HG03565 (cell line): ENCODE results near the gene PCDHA1.
"Not testable (repeated sequence)": the region's sequence is repeated elsewhere in the genome, so short reads cannot be mapped to it uniquely, and the experiment has no call there.

ENCODE experiments used
- ATAC-seq: cut with Tn5 transposase; IDR thresholded peaks from one replicate; pipeline ENCODE4 v1.9.1; 2021; ENCODE audit warnings: mild to moderate bottlenecking, moderate library complexity; ENCODE audit not compliant: unreplicated experiment

PCDHA1 gene

GRCh38 chr5:140808241-140808888, 22.4 kb downstream of the PCDHA1 start:
- ATAC-seq: not testable (repeated sequence)

- ATAC-seq: no peak
These were observed 22.9 kb downstream of the PCDHA1 start for GRCh38 chr5:140808889-140809291.

DNA sequence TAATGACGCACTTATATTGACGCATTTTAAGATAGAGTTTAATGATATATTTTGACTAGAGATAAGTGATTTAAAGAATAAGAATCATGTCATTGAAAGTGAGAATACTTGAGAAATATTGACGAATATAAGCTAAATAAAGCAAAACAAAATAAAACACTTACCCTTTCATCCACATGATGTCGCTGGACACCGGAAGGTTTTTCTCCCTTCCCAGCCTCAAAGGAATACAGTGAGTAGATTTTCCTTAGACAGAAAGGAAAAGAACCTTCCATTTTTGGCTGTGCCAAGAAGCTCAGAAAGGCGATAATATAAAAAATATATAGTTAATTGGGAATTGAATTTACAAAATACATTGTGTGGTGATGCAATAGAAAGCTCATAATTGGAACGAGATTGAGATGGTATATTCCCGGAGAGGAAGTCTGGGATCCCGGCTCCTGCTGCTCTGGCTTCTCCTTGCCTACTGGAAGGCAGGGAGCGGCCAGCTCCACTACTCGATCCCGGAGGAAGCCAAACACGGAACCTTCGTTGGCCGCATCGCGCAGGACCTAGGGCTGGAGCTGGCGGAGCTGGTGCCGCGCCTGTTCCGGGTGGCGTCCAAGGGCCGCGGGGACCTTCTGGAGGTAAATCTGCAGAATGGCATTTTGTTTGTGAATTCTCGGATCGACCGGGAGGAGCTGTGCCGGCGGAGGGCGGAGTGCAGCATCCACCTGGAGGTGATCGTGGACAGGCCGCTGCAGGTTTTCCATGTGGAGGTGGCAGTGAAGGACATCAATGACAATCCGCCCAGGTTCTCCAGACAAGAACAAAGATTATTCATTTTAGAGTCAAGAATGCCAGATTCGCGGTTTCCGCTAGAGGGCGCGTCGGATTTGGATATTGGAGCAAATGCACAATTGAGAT, 35.7 kb downstream of the PCDHA1 start, which contains the start of gene PCDHA5:
TSS of gene PCDHA5 (plus strand) at position 239 of the 906 bp plus-strand sequence.
- ATAC-seq: no peak

- no peak for ATAC-seq
These were observed 36.3 kb downstream of the PCDHA1 start for GRCh38 chr5:140822281-140822629.

GRCh38 chr5:140822969-140823368, 37.0 kb downstream of the PCDHA1 start:
- ATAC-seq: not testable (repeated sequence)

DNA sequence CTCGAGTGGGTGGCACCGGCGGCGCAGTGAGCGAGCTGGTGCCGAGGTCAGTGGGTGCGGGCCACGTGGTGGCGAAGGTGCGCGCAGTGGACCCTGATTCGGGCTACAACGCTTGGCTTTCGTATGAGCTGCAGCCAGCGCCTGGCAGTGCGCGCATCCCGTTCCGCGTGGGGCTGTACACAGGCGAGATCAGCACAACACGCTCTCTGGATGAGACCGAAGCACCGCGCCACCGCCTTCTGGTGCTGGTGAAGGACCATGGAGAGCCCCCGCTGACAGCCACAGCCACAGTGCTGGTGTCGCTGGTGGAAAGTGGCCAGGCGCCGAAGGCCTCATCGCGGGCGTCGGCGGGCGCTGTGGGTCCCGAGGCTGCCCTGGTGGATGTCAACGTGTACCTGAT, 37.5 kb downstream of the PCDHA1 start:
- no peak for ATAC-seq

- ATAC-seq: no peak
These were observed 41.9 kb downstream of the PCDHA1 start, which contains the start of gene PCDHA6 for GRCh38 chr5:140827704-140828361. PCDHA6 (plus strand) TSS chr5:140827960; CDS start chr5:140828092, 132 bp downstream.

GRCh38 chr5:140828362-140828737, 42.4 kb downstream of the PCDHA1 start:
- ATAC-seq: no peak

DNA sequence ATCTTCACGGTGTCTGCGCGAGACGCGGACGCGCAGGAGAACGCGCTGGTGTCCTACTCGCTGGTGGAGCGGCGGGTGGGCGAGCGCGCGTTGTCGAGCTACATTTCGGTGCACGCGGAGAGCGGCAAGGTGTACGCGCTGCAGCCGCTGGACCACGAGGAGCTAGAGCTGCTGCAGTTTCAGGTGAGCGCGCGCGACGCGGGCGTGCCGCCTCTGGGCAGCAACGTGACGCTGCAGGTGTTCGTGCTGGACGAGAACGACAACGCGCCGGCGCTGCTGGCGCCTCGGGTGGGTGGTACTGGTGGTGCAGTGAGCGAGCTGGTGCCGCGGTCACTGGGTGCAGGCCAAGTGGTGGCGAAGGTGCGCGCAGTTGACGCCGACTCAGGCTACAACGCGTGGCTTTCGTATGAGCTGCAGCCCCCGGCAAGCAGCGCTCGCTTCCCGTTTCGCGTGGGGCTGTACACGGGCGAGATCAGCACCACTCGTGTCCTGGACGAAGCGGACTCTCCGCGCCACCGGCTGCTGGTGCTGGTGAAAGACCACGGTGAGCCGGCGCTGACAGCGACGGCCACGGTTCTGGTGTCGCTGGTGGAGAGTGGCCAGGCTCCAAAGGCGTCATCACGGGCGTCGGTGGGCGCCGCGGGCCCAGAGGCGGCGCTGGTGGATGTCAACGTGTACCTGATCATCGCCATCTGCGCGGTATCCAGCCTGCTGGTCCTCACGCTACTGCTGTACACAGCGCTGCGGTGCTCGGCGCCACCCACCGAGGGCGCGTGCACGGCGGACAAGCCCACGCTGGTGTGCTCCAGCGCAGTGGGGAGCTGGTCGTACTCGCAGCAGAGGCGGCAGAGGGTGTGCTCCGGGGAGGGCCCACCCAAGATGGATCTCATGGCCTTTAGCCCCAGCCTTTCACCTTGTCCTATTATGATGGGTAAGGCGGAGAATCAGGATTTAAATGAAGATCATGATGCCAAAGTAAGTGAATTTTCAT, 43.9 kb downstream of the PCDHA1 start:
- not testable (repeated sequence) for ATAC-seq

DNA sequence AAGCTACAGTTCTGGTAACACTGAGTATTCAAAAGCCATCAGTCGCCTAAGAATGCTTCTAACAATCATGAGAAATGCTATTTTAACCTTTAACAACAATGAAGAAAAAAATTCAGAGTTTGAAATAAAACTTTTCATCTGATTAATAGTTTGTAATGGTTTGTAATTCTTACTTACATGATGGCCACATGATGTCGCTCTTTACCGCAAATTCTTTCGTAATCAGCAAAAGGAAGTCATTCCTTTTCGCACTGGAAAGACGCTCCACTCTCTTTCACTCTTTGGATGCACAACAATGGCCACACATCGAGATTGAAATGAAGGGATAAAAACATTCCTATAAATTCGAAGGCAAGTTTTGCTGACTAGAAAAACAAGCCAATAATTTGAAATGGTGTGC, 48.1 kb downstream of the PCDHA1 start, which contains the start of gene PCDHA7:
TSS of gene PCDHA7 (plus strand) at position 277 of the 400 bp plus-strand sequence. CDS start at position 392, 115 bp downstream.
- no peak for ATAC-seq

- not testable (repeated sequence) for ATAC-seq
These were observed 48.6 kb downstream of the PCDHA1 start for GRCh38 chr5:140834439-140835008.

DNA sequence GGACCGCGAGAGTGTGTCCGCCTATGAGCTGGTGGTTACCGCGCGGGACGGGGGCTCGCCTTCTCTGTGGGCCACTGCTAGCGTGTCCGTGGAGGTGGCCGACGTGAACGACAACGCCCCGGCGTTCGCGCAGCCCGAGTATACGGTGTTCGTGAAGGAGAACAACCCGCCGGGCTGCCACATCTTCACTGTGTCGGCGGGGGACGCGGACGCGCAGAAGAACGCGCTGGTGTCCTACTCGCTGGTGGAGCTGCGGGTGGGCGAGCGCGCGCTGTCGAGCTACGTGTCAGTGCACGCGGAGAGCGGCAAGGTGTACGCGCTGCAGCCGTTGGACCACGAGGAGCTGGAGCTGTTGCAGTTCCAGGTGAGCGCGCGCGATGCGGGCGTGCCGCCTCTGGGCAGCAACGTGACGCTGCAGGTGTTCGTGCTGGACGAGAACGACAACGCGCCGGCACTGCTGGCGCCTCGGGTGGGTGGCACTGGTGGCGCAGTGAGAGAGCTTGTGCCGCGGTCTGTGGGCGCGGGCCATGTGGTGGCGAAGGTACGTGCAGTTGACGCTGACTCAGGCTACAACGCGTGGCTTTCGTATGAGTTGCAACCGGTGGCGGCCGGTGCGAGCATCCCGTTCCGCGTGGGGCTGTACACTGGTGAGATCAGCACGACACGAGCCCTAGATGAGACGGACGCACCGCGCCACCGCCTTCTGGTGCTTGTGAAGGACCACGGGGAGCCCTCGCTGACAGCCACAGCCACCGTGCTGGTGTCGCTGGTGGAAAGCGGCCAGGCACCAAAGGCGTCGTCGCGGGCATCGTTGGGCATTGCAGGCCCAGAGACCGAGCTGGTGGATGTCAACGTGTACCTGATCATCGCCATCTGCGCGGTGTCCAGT, 49.9 kb downstream of the PCDHA1 start:
- ATAC-seq: no peak

DNA sequence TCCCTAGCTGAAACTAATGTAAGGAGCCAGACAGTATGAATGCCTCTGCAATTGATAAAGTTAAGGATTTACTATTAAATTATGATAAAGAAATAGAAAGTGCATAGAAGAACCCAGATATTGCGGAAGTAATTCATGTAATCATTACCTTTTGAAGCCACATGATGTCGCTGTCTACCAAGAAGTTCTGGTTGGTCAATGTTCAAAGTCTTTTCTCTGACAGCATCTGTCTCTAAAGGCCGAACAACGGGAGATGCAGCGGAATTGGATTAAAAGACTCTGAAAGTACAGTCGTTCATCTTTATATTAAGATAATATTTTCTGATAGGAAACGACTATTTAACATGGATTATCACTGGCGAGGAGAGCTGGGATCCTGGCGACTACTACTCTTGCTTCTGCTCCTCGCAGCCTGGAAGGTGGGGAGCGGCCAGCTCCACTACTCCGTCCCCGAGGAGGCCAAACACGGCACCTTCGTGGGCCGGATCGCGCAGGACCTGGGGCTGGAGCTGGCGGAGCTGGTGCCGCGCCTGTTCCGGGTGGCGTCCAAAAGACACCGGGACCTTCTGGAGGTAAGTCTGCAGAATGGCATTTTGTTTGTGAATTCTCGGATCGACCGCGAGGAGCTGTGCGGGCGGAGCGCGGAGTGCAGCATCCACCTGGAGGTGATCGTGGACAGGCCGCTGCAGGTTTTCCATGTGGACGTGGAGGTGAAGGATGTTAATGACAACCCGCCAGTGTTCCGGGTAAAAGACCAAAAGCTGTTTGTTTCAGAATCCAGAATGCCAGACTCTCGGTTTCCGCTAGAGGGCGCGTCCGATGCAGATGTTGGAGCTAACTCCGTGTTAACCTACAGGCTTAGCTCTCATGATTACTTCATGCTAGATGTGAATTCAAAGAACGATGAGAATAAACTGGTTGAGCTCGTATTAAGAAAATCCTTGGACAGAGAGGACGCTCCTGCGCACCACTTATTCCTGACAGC, 55.3 kb downstream of the PCDHA1 start, which contains the start of gene PCDHA8:
TSS of gene PCDHA8 (plus strand) at position 210 of the 985 bp plus-strand sequence. CDS start at position 345, 135 bp downstream.
- no peak for ATAC-seq

DNA sequence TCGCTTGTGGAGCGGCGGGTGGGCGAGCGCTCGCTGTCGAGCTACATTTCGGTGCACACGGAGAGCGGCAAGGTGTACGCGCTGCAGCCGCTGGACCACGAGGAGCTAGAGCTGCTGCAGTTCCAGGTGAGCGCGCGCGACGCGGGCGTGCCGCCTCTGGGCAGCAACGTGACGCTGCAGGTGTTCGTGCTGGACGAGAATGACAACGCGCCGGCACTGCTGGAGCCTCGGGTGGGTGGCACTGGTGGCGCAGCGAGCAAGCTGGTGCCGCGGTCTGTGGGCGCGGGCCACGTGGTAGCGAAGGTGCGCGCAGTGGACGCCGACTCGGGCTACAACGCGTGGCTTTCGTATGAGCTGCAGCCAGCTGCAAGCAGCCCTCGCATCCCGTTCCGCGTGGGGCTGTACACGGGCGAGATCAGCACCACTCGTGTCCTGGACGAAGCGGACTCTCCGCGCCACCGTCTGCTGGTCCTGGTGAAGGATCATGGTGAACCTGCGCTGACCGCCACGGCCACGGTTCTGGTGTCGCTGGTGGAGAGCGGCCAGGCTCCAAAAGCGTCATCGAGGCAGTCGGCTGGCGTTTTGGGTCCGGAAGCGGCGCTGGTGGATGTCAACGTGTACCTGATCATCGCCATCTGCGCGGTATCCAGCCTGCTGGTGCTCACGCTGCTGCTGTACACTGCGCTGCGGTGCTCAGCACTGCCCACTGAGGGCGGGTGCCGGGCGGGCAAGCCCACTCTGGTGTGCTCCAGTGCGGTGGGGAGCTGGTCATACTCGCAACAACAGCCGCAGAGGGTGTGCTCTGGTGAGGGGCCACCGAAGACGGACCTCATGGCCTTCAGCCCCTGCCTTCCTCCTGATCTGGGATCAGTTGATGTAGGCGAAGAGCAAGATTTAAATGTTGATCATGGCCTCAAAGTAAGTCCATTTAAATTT, 57.1 kb downstream of the PCDHA1 start:
- no peak for ATAC-seq

DNA sequence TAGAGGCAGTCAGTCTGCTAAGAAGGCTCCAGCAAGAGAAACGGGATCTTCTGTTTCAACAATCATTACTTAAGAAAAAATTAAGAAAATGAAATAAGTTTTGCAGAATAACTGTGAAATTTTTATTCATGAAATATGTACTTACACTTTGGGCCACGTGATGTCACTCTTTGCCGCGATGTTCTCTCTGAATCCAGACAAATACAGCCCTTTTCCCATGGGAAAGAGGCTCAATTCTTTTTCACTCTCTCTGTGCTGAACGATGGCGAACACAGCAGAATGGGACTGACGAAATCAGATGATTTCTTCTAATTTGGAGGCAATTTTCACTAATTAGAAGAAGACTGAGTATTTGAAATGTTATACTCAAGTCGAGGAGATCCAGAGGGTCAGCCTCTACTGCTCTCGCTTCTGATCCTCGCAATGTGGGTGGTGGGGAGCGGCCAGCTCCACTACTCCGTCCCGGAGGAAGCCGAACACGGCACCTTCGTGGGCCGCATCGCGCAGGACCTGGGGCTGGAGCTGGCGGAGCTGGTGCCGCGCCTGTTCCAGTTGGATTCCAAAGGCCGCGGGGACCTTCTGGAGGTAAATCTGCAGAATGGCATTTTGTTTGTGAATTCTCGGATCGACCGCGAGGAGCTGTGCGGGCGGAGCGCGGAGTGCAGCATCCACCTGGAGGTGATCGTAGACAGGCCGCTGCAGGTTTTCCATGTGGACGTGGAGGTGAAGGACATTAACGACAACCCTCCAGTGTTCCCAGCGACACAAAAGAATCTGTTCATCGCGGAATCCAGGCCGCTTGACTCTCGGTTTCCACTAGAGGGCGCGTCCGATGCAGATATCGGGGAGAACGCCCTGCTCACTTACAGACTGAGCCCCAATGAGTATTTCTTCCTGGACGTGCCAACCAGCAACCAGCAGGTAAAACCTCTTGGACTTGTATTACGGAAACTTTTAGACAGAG, 62.5 kb downstream of the PCDHA1 start, which contains the start of gene PCDHA9:
TSS of gene PCDHA9 (plus strand) at position 244 of the 964 bp plus-strand sequence. CDS start at position 358, 114 bp downstream.
- not testable (repeated sequence) for ATAC-seq
